ENCODE measurements around the gene SH3PXD2A. TPM values are rescaled to one million over a fixed set of nuclear protein-coding genes. Genes with fewer than 3 reads are reported as not detected.

The SH3PXD2A gene
- total RNA-seq, 4 donors from 2014 or later, result 128 to 154 (median 136) TPM

GRCh38 chr10:103600956-103601569, 254.3 kb downstream of the SH3PXD2A start:
- Histone ChIP-seq H3K36me3 (peaks cover 0 to 62% (median 0%) of the 10 kb centered on the region in 3 donors), H3K27me3 (no peaks in the 10 kb centered on the region), H3K4me1 (peaks cover 0 to 81% (median 12%) of the 10 kb centered on the region in 4 donors), H3K9me3 (no peaks in the 10 kb centered on the region), H3K4me3 (no peak overlapping the region), H3K27ac (peak overlapping the region in 3 of 4 donors; percentile 38 to 75 (median 70))
- WGBS, 2 donors, result 53 to 64% methylated on average over 7 of the region's 7 CpGs
- DNase-seq (ENCODE audit: low spot score in 2 of 2), result no peak
- TF ChIP-seq CTCF (IDR thresholded peaks at IDR 0.05) (no peak), POLR2A (IDR thresholded peaks at IDR 0.05) (no peak), EP300 (IDR thresholded peaks at IDR 0.05) (no peak)

- WGBS, 2 donors, result 57 to 66% methylated on average over 6 of the region's 6 CpGs
- TF ChIP-seq EP300 (IDR thresholded peaks at IDR 0.05), result no peak
- TF ChIP-seq POLR2A (IDR thresholded peaks at IDR 0.05), result no peak
- TF ChIP-seq CTCF (IDR thresholded peaks at IDR 0.05), result no peak
- peak overlapping the region; percentile 15 to 75 (median 54) for H3K27ac ChIP-seq
- no peaks in the 10 kb centered on the region for H3K27me3 ChIP-seq
- peaks cover 0 to 79% (median 12%) of the 10 kb centered on the region in 4 donors for H3K4me1 ChIP-seq
- H3K4me3 ChIP-seq, result no peak overlapping the region
- H3K9me3 ChIP-seq, result no peaks in the 10 kb centered on the region
- peaks cover 0 to 60% (median 0%) of the 10 kb centered on the region in 3 donors for H3K36me3 ChIP-seq
- DNase-seq (ENCODE audit: low spot score in 2 of 2), result no peak
Measured at GRCh38 chr10:103600325-103600724, 255.1 kb downstream of the SH3PXD2A start.

GRCh38 chr10:103599907-103600306, 255.5 kb downstream of the SH3PXD2A start:
- Histone ChIP-seq H3K9me3 (no peaks in the 10 kb centered on the region), H3K36me3 (peaks cover 0 to 56% (median 0%) of the 10 kb centered on the region in 3 donors), H3K27me3 (no peaks in the 10 kb centered on the region), H3K4me3 (no peak overlapping the region), H3K27ac (peak overlapping the region; percentile 15 to 75 (median 54)), H3K4me1 (peaks cover 0 to 75% (median 12%) of the 10 kb centered on the region in 4 donors)
- TF ChIP-seq CTCF (IDR thresholded peaks at IDR 0.05) (no peak), POLR2A (IDR thresholded peaks at IDR 0.05) (no peak), EP300 (IDR thresholded peaks at IDR 0.05) (no peak)
- DNase-seq (ENCODE audit: low spot score in 2 of 2), result no peak
- WGBS, 2 donors, result 57 to 58% methylated on average over 3 to 6 of the region's 6 CpGs

- Histone ChIP-seq H3K4me1 (peaks cover 0 to 74% (median 12%) of the 10 kb centered on the region in 4 donors), H3K36me3 (peaks cover 0 to 49% (median 0%) of the 10 kb centered on the region in 3 donors), H3K9me3 (no peaks in the 10 kb centered on the region), H3K27me3 (no peaks in the 10 kb centered on the region), H3K4me3 (no peak overlapping the region), H3K27ac (peak overlapping the region in 2 of 4 donors; percentile 60 to 70)
- TF ChIP-seq CTCF (IDR thresholded peaks at IDR 0.05) (no peak), EP300 (IDR thresholded peaks at IDR 0.05) (no peak), POLR2A (IDR thresholded peaks at IDR 0.05) (no peak)
- WGBS, 2 donors, result 56 to 59% methylated on average over 3 of the region's 3 CpGs
- DNase-seq (ENCODE audit: low spot score in 2 of 2), result no peak
Measured at GRCh38 chr10:103599211-103599610, 256.2 kb downstream of the SH3PXD2A start.

- peaks cover 0 to 74% (median 12%) of the 10 kb centered on the region in 4 donors for H3K4me1 ChIP-seq
- TF ChIP-seq POLR2A (IDR thresholded peaks at IDR 0.05), result no peak
- peak; percentile 41 to 91 (median 69) for TF ChIP-seq CTCF (IDR thresholded peaks at IDR 0.05)
- peak in 1 of 2 donors; percentile 59 for TF ChIP-seq EP300 (IDR thresholded peaks at IDR 0.05)
- DNase-seq (ENCODE audit: low spot score in 2 of 2), result peak in 1 of 2 donors; percentile 65
- peaks cover 0 to 44% (median 0%) of the 10 kb centered on the region in 3 donors for H3K36me3 ChIP-seq
- 35 to 41% methylated on average over 7 of the region's 7 CpGs for WGBS, 2 donors
- no peaks in the 10 kb centered on the region for H3K9me3 ChIP-seq
- peak overlapping the region in 2 of 4 donors; percentile 60 to 70 for H3K27ac ChIP-seq
- no peaks in the 10 kb centered on the region for H3K27me3 ChIP-seq
- H3K4me3 ChIP-seq, result no peak overlapping the region
Measured at GRCh38 chr10:103598654-103599115, 256.7 kb downstream of the SH3PXD2A start.
